B cell (primary cell): ENCODE data around the gene KCNQ1OT1. TPM values are rescaled to one million over a fixed set of nuclear protein-coding genes. Genes with fewer than 3 reads are reported as not detected.

Experiments
- ATAC-seq: fragments of 200-7000 bp; cut with Tn5 transposase; one replicate; pipeline ENCODE4 v1.10.0; 2021; ENCODE audit warnings: low read depth, mild to moderate bottlenecking, moderate number of reproducible peaks, moderate library complexity
- CTCF ChIA-PET: fragments of 350-600 bp; sonication (Branson Sonifier 250); formaldehyde crosslinking; loops from one replicate; lab custom pipeline; 2021; ENCODE audit warnings: antibody characterized with exemption, inconsistent platforms; lab: Charles Lee
- POLR2A ChIA-PET: fragments of 350-600 bp; sonication (Branson Sonifier 250); formaldehyde crosslinking; loops from one replicate; lab custom pipeline; 2021; ENCODE audit warnings: antibody characterized with exemption; lab: Charles Lee
- DNase-seq: peaks from one replicate; pipeline ENCODE4 v3.0.0; 2013
- H2AFZ ChIP-seq: 2 replicates; pipeline ENCODE4 v1.6.1; 2012; ENCODE audit warnings: mild to moderate bottlenecking, low read depth, low read length; ENCODE audit not compliant: insufficient read depth, poor library complexity, severe bottlenecking
- H3K27ac ChIP-seq, 2 donors: 1 replicate in 1 of 2; 2 replicates in 1 of 2; pipeline ENCODE4 v1.5.1; 2012 to 2013; ENCODE audit warnings: low read length in 2 of 2, mild to moderate bottlenecking in 2 of 2, moderate library complexity in 1 of 2
- H3K27me3 ChIP-seq, 4 experiments: fragments of 200-600 bp in 1 of 4; sonication (generic) in 1 of 4; replicated peaks in 1 of 4; 1 replicate in 2 of 4; 2 replicates in 2 of 4; pipeline versions ENCODE4 v1.6.1 to v1.7.0; 2013 to 2016; ENCODE audit warnings: low read length in 3 of 4, mild to moderate bottlenecking in 2 of 4, mixed read lengths in 1 of 4, moderate library complexity in 1 of 4; ENCODE audit not compliant: insufficient read depth in 4 of 4, control insufficient read depth in 3 of 4; ENCODE audit errors: control extremely low read depth in 1 of 4
- H3K36me3 ChIP-seq, 2 experiments: replicated peaks in 1 of 2; 1 replicate in 1 of 2; 2 replicates in 1 of 2; pipeline versions ENCODE4 v1.6.1 to v1.7.1; 2013; ENCODE audit warnings: low read length in 1 of 2; ENCODE audit not compliant: insufficient read depth in 2 of 2, control insufficient read depth in 1 of 2; ENCODE audit errors: control extremely low read depth in 1 of 2, extremely low read depth in 1 of 2
- H3K4me1 ChIP-seq, 2 donors: fragments of 200-600 bp in 1 of 2; sonication (generic) in 1 of 2; 1 replicate in 1 of 2; 2 replicates in 1 of 2; pipeline versions ENCODE4 v1.5.1 to v1.6.1; 2013 to 2017; ENCODE audit warnings: low read length in 2 of 2; ENCODE audit not compliant: control insufficient read depth in 2 of 2, insufficient read depth in 2 of 2
- H3K4me2 ChIP-seq: replicated peaks from 2 replicates; pipeline ENCODE3; 2012; ENCODE audit warnings: mild to moderate bottlenecking, low read depth, low read length; ENCODE audit not compliant: poor library complexity, severe bottlenecking
- H3K4me3 ChIP-seq, 5 experiments: fragments of 200-600 bp in 1 of 5; sonication (generic) in 1 of 5; 1 replicate in 3 of 5; 2 replicates in 2 of 5; pipeline versions ENCODE4 v1.5.1 to v1.7.0; 2011 to 2016; ENCODE audit warnings: low read length in 4 of 5, mild to moderate bottlenecking in 4 of 5, low read depth in 2 of 5, control low read depth in 1 of 5, moderate library complexity in 1 of 5; ENCODE audit not compliant: insufficient read depth in 1 of 5; ENCODE audit errors: control extremely low read depth in 1 of 5, extremely low read depth in 1 of 5
- H3K79me2 ChIP-seq: fragments of 200-600 bp; sonication (generic); one replicate; pipeline ENCODE4 v1.6.0; 2016; ENCODE audit warnings: low read length; ENCODE audit not compliant: control insufficient read depth, insufficient read depth
- H3K9ac ChIP-seq: fragments of 200-600 bp; sonication (generic); 2 replicates; pipeline ENCODE4 v1.6.1; 2017; ENCODE audit warnings: mild to moderate bottlenecking, low read length, moderate library complexity
- H3K9me3 ChIP-seq, 3 donors: one replicate each; pipeline versions ENCODE4 v1.6.1 to v1.7.1; 2013; ENCODE audit warnings: low read length in 2 of 3; ENCODE audit not compliant: control insufficient read depth in 2 of 3, insufficient read depth in 1 of 3; ENCODE audit errors: control extremely low read depth in 1 of 3
- H4K20me1 ChIP-seq: 2 replicates; pipeline ENCODE4 v1.6.0; 2012; ENCODE audit warnings: mild to moderate bottlenecking, low read length; ENCODE audit not compliant: insufficient read depth, control insufficient read depth, poor library complexity, severe bottlenecking
- H3K27ac Mint-ChIP-seq: one replicate; pipeline ENCODE4 v1.8.0; 2021; ENCODE audit warnings: mixed read lengths
- H3K27me3 Mint-ChIP-seq: one replicate; pipeline ENCODE4 v1.8.0; 2021; ENCODE audit warnings: mixed read lengths
- H3K4me1 Mint-ChIP-seq: one replicate; pipeline ENCODE4 v1.8.0; 2021; ENCODE audit warnings: mixed read lengths
- H3K4me3 Mint-ChIP-seq: one replicate; pipeline ENCODE4 v1.8.0; 2021; ENCODE audit warnings: mixed read lengths
- H3K9me3 Mint-ChIP-seq: one replicate; pipeline ENCODE4 v1.8.0; 2022; ENCODE audit warnings: mixed read lengths; ENCODE audit not compliant: insufficient read depth
- CTCF ChIP-seq: fragments of 200-600 bp; IDR thresholded peaks from one replicate; pipeline ENCODE4 v1.8.0; 2022; ENCODE audit warnings: antibody characterized with exemption, mild to moderate bottlenecking
- EZH2 ChIP-seq: IDR thresholded peaks from 2 replicates; pipeline ENCODE4 v1.6.1; 2012; ENCODE audit warnings: borderline replicate concordance, low read depth, mild to moderate bottlenecking, moderate library complexity, low read length; ENCODE audit not compliant: insufficient read depth, poor library complexity, severe bottlenecking
- WGBS: methylation state at CpG from one replicate; pipeline ENCODE4 v1.1.5; 2013; ENCODE audit warnings: missing lambda C conversion rate; ENCODE audit not compliant: insufficient coverage; 5-methylcytosine and 5-hydroxymethylcytosine counted together
- intact Hi-C: fragments of 100-400 bp; cut with micrococcal nuclease; formaldehyde crosslinking; loops from one replicate; pipeline ENCODE4 v1.10.0; 2022
- polyA plus RNA-seq: library from polyadenylated mRNA; depleted of rRNA; stranded (reverse); fragments of >200 nt; gene quantifications from 2 replicates; pipeline ENCODE4 v1.2.3, GENCODE V29; 2012
- total RNA-seq, 2 donors: library from RNA; stranded (reverse); fragments of 120-200 nt in 1 of 2; gene quantifications; 1 replicate in 1 of 2; 2 replicates in 1 of 2; pipeline versions ENCODE4 v1.2.3 to v1.2.4, GENCODE V29; 2013 to 2022

The KCNQ1OT1 gene
- total and polyA plus RNA-seq, 2 donors (not counting 1 experiment from before 2014, with no cell fraction given): 0.03 to 0.89 TPM

DNA sequence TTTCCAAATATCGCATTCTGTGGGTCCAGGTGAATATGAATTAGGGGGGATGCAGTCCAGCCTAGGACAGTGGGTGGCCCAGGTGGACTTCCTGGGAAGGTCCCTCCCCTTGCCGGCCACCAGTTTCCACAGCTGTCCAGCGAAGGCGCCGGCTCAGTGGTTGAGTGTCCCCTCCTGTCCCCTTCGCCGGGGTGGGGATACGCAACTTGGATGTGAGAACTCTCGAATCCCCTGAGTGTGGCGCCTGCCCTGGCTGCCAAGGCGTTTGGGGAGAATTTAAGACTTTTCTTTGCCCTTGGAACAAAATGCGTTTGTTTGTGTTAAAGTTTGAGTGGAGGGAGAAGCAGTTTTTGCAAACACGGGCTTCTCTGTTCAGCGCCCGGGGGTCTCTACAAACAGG, 123.7 kb downstream of the KCNQ1OT1 start:
- Histone ChIP-seq H3K27me3 (no peaks in the 10 kb centered on the region), H3K4me2 (no peak overlapping the region), H4K20me1 (no peaks in the 10 kb centered on the region), H3K79me2 (no peaks in the 10 kb centered on the region), H3K36me3 (peaks cover 0 to 9% of the 10 kb centered on the region in 2 experiments), H2AFZ (no peak overlapping the region), H3K9me3 (no peaks in the 10 kb centered on the region), H3K4me1 (no peaks in the 10 kb centered on the region), H3K27ac (no peak overlapping the region), H3K4me3 (no peak overlapping the region), H3K9ac (no peak overlapping the region)
- TF ChIP-seq EZH2 (no peak), CTCF (no peak)
- Mint-ChIP-seq H3K27me3 (no peaks in the 10 kb centered on the region), H3K9me3 (no peaks in the 10 kb centered on the region), H3K4me3 (no peak overlapping the region), H3K27ac (no peak overlapping the region), H3K4me1 (no peaks in the 10 kb centered on the region)
- POLR2A ChIA-PET: no interaction called here
- intact Hi-C loops: no loop called here
- no peak for ATAC-seq
- no peak for DNase-seq
- CTCF ChIA-PET: interaction anchor here (0.8 kb wide), 1 partner anchor 43 kb away, joined by 3 read pairs; no protein-coding TSS in a partner anchor
- 96% methylated on average over 13 of the region's 15 CpGs for WGBS

DNA sequence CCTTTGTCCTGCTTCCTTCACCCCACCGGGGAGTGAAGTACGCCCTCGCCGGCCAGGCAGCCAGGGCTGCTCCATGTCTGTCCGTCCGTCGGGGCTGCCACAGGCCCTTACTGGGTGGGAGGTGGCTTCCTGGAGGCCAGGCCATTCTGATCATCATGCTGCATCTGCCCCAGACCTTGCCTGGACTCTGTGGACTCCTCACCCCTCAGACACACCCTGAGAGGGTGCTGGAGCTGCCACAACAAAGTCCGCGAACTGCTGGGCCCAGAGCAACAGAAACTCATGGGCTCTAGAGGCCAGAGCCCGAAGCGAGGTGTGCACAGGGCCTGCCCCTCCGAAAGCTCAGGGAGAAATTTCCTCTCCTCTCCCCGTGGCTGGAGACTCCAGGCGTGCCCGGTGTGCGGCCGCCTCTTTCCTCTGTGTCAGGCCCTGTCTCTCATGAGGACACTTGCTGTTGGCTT, 124.2 kb downstream of the KCNQ1OT1 start:
- ChIA-PET CTCF (interaction anchor here (0.8 kb wide), 1 partner anchor 43 kb away, joined by 3 read pairs; no protein-coding TSS in a partner anchor), POLR2A (no interaction called here)
- no peak for ATAC-seq
- Mint-ChIP-seq H3K27ac (no peak overlapping the region), H3K27me3 (no peaks in the 10 kb centered on the region), H3K4me1 (no peaks in the 10 kb centered on the region), H3K4me3 (no peak overlapping the region), H3K9me3 (no peaks in the 10 kb centered on the region)
- no peaks in the 10 kb centered on the region for H4K20me1 ChIP-seq
- no peak overlapping the region for H3K4me3 ChIP-seq
- H3K36me3 ChIP-seq: peaks cover 0 to 9% of the 10 kb centered on the region in 2 experiments
- WGBS: 97% methylated on average over 16 of the region's 17 CpGs
- H3K4me2 ChIP-seq: no peak overlapping the region
- no peaks in the 10 kb centered on the region for H3K27me3 ChIP-seq
- intact Hi-C loops: no loop called here
- no peak overlapping the region for H3K27ac ChIP-seq
- no peak for DNase-seq
- no peaks in the 10 kb centered on the region for H3K4me1 ChIP-seq
- TF ChIP-seq CTCF: no peak
- no peak for TF ChIP-seq EZH2
- no peak overlapping the region for H2AFZ ChIP-seq
- H3K9ac ChIP-seq: no peak overlapping the region
- H3K79me2 ChIP-seq: no peaks in the 10 kb centered on the region
- no peaks in the 10 kb centered on the region for H3K9me3 ChIP-seq
